GM21515 (cell line): ENCODE results near the gene TMEM267.
"Not testable (repeated sequence)": the region's sequence is repeated elsewhere in the genome, so short reads cannot be mapped to it uniquely, and the experiment has no call there.

Experiments used
- ATAC-seq: cut with Tn5 transposase; IDR thresholded peaks from one replicate; pipeline ENCODE4 v1.9.1; 2021; ENCODE audit not compliant: unreplicated experiment

Gene TMEM267

GRCh38 chr5:43461066-43461465 lies 22.6 kb downstream of the TMEM267 start:
- no peak for ATAC-seq

DNA sequence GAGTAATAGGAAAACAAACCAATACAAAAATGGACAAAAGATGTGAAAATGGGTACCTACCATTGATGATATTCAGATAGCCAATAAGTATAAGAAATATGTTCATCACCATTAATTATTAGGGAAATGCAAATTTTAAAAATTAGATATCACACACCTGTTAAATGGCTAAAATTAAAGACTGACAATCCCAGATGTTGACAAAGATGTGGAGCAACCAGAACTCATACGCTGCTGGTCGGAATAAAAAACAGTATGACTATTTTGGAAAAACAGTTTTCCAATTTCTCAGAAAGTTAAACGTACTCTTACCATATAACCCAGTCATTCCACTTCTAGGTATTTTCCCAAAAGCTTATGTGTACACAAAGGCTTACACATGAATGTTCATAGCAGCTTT lies 27.1 kb downstream of the TMEM267 start:
- ATAC-seq: no peak

GRCh38 chr5:43441575-43441974 lies 42.1 kb downstream of the TMEM267 start:
- ATAC-seq: not testable (repeated sequence)

- no peak for ATAC-seq
Observed at GRCh38 chr5:43437062-43437660, 46.5 kb downstream of the TMEM267 start.

GRCh38 chr5:43433382-43433781 lies 50.3 kb downstream of the TMEM267 start:
- no peak for ATAC-seq

- no peak for ATAC-seq
Observed at GRCh38 chr5:43432486-43433375, 50.9 kb downstream of the TMEM267 start.

DNA sequence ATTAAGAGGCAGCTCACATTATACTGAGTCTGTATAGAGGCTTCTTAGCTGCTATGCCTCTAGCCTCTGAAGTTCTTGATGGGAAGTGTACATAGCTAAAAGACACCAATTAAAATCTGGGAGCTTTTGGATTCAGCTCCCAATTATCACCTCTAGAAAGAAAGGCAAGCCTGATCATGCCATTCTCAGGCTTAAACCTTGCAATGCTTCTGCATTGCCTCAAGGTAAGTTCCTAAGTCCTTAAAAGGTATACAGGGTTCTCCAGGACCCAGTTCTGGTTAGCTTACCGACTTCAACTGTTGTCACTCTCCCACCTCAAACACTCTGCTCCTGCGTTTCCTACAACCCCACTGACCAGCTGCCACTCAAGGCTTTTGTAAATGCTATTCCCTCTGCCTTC lies 54.0 kb downstream of the TMEM267 start:
- ATAC-seq: no peak

DNA sequence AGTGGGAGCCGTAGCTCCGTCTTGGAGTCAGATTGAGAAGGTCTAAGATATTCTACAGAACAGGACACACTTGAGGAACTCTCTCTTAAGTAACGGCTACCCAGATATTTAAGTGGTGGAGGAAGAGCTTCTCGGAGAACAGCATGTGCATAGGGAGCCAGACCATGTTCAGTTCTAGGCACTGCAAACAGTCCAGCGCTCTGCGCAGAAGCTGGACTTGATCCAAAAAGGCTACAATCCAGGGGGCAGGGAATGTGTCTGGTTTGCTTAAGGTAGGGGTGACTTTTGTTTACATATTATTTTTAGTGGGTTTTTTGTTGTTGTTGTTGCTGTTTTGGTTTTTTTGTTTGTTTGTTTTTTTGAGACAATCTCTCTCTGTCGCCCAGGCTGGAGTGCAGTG lies 54.6 kb downstream of the TMEM267 start:
- no peak for ATAC-seq

- no peak for ATAC-seq
Observed at GRCh38 chr5:43427306-43427705, 56.4 kb downstream of the TMEM267 start.

DNA sequence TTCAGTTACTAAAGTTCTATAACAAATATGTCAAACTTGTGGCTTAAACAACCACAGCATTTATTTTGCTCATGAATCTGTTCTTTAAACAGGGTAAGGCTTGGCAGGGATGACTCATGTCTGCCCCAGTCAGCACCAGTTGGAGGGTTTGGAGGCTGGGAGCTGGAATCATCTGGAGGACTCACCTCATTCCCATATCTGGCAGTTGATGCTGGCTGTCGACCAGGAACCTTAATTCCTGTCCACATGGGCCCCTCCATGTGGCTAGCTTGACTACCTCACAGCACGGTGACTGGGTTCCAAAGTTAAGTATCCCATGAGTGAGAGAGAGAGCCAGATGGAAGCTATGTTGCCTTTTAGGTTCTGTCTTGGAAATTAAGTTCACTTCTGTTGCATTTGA lies 57.7 kb downstream of the TMEM267 start:
- ATAC-seq: no peak

GRCh38 chr5:43423086-43423485 lies 60.6 kb downstream of the TMEM267 start:
- not testable (repeated sequence) for ATAC-seq

- no peak for ATAC-seq
Observed at GRCh38 chr5:43422143-43422542, 61.5 kb downstream of the TMEM267 start.

- ATAC-seq: no peak
Observed at GRCh38 chr5:43421450-43422133, 62.1 kb downstream of the TMEM267 start.

DNA sequence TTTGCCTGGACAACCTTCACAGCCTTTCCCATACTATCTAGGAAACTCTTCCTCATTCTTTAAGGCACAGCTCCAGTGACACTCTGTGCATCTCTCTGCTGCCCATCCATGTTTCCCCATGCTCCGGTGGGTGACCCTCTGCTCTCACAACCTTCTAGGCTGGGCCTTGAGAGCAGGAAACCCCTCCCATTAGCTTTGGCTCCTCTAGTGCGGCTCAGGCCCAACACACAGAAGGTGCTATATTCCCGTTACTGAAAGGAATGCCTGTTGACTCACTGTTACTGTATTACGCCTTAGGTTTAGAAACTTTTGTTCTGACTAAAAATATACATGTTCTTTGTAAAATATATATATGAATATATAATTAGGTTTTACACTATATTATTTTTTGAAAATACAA lies 63.4 kb downstream of the TMEM267 start:
- no peak for ATAC-seq

DNA sequence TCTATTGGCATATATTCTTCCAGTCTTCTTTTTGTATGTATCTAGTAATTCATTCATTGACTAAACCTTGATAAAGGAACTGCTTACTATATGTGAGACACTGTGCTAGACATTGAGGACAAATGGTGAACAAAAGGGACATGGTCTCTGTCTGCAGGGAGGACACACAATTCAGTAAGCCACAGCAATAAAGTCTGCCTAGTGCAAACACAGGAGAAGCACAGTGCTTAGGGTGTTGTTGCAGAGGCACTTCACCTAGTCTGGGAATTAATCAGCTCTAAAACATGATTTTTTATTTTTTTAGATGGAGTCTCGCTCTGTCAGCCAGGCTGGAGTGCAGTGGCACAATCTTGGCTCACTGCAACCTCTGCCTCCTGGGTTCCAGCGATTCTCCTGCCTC lies 65.1 kb downstream of the TMEM267 start:
- no peak for ATAC-seq

- ATAC-seq: no peak
Observed at GRCh38 chr5:43416803-43417394, 66.8 kb downstream of the TMEM267 start.

GRCh38 chr5:43415935-43416802 lies 67.5 kb downstream of the TMEM267 start:
- no peak for ATAC-seq

- ATAC-seq: no peak
Observed at GRCh38 chr5:43413966-43414365, 69.7 kb downstream of the TMEM267 start.

DNA sequence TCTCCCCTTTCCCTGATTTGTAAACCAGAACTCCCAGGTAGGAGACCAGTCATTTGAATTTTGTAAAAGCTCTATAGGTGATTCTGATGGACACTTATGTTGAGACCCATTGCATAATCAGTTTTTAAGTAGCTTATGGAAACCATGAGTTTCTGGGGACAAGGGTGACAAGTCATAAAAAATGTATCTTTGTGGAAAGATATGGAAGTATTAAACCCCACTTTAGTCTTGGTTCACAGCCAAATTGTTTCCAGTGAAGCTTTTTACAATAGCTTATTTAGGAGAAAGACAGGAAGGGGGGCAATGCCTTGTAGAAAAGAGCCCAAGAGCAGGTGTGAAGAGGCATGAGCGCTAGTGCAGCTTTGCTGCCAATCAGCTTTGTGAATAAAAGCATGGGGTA lies 71.0 kb downstream of the TMEM267 start:
- no peak for ATAC-seq

DNA sequence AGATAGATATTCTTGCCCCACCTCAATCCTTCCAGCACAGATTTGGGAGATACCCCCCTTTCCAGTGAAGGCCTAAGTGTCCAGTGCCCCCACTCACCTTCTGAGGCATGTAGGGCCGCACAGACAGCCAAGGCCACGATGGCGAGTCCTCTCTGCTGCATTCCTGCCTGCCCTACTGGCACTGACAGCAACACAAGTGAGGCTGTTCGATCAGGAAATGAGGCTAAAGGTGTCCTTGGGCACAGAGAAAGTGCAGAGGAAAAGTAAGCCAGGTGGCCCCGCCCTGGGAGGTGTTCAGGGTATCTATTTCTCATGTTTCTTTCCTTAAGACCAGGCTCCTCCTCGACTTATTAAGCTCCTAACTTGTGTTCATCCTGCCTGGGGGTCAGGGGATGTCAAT lies 71.5 kb downstream of the TMEM267 start, which contains the start of gene CCL28:
Gene CCL28, minus strand, starts transcription at position 236 of the 400 bp plus-strand sequence. Its CDS starts 75 bp downstream, at position 161.
- no peak for ATAC-seq
